Esophagus squamous epithelium (tissue), 4 donors: ENCODE measurements around the gene CFAP410.

Experiments used
- CTCF ChIP-seq, 6 experiments: fragments of 450-650 bp in 4 of 6; fragments of 200-600 bp in 2 of 6; sonication (generic) in 2 of 6; IDR thresholded peaks; one replicate each; pipeline ENCODE4 v1.5.1; 2016 to 2019; ENCODE audit warnings: antibody characterized with exemption in 6 of 6, mild to moderate bottlenecking in 4 of 6, moderate library complexity in 4 of 6
- POLR2A ChIP-seq, 4 donors: fragments of 450-650 bp; IDR thresholded peaks; one replicate each; pipeline ENCODE4 v1.6.1; 2017; ENCODE audit warnings: antibody characterized with exemption in 4 of 4, mild to moderate bottlenecking in 4 of 4, moderate library complexity in 3 of 4

- no peak for TF ChIP-seq CTCF (IDR thresholded peaks at IDR 0.05)
- no peak for TF ChIP-seq POLR2A (IDR thresholded peaks at IDR 0.05)
Observed at GRCh38 chr21:44371596-44371995, 32.4 kb upstream of the CFAP410 start.
